Vagina (tissue), 2 donors: ENCODE measurements around the gene RAB3GAP1.

Experiments
- CTCF ChIP-seq, 3 experiments: fragments of 450-650 bp in 2 of 3; fragments of 200-600 bp in 1 of 3; sonication (generic) in 1 of 3; IDR thresholded peaks; one replicate each; pipeline ENCODE4 v1.5.1; 2017 to 2019; ENCODE audit warnings: antibody characterized with exemption in 3 of 3, mild to moderate bottlenecking in 2 of 3, moderate library complexity in 2 of 3
- POLR2A ChIP-seq, 2 donors: fragments of 450-650 bp; IDR thresholded peaks; one replicate each; pipeline ENCODE4 v1.6.1; 2017; ENCODE audit warnings: antibody characterized with exemption in 2 of 2, mild to moderate bottlenecking in 2 of 2, moderate library complexity in 2 of 2
- POLR2AphosphoS5 ChIP-seq, 2 donors: sonication (generic); formaldehyde crosslinking; IDR thresholded peaks; one replicate each; pipeline ENCODE4 v1.9.0; 2017; ENCODE audit warnings: antibody characterized with exemption in 2 of 2, mild to moderate bottlenecking in 2 of 2, low read depth in 1 of 2; ENCODE audit not compliant: insufficient read depth in 1 of 2

DNA sequence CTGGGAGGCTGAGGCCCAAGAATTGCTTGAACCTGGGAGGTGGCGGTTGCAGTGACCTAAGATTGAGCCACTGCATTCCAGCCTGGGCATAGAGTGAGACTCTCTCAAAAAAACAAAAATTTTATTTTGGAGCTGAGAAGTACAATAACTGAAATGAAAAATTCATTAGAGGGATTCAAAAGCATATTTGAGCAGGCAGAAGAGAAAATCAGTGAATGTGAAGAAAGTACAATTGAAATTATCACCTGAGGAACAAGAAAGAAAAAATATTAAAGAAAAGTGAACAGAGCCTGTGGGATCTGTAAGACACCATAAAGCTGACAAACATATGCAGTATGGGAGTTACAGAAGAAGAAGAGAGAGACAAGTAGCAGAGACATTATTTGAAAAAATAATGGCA lies 137.1 kb downstream of the RAB3GAP1 start:
- TF ChIP-seq CTCF (IDR thresholded peaks at IDR 0.05) = no peak
- no peak for TF ChIP-seq POLR2AphosphoS5 (IDR thresholded peaks at IDR 0.05; ENCODE audit: insufficient read depth in 1 of 2, low read depth in 1 of 2)
- no peak for TF ChIP-seq POLR2A (IDR thresholded peaks at IDR 0.05)
